Measurements from ENCODE around the gene LIMS2.

Gene LIMS2

DNA sequence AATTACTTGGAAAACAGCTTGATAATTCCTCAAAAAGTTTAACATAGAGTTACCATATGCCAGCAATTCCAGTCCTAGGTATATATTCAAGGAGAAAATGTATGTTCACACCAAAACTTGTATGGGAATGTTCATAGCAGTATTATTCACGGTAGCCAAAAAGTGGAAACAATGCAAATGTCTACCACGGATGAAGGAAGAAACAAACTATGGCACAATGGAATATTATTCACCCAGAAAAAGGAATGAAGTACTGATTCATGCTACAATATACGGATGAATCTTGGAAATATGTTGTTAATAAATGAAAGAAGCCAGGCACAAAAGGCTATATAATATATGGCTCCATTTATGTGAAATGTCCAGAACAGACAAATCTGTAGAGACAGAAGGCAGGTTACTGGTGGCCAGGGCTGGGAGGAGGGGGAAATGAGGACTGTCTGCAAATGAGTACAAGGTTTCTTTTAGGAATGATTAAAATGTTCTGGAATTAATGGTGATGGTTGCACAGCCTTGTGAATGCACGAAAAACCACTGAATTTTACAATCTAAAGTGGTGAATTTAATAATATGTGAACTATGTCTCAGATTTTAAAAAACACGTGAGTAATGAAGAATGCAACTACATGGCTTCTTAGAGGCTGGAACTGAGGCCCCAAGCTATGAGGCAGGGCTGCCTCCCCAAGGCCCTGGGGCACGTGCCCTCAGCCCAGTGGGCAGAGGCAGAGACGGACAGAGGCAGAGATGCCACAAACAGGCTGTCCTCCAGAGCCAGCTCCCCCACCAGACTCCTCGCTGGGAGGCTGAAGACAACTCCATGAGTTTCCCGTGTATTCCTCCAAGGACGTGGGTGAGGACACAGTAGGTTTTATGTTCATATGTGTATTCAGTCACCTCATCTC is 5.0 kb downstream of the LIMS2 start:
- no peak overlapping the region for H3K9ac ChIP-seq (ENCODE audit: low read length)
- DNase-seq, result no peak
- peaks cover 4% of the 10 kb centered on the region for H3K27me3 ChIP-seq (ENCODE audit: insufficient read depth, low read length)
- no peak overlapping the region for H3K4me2 ChIP-seq (ENCODE audit: low read length)
- no peak overlapping the region for H3K4me3 ChIP-seq (ENCODE audit: low read depth, low read length)
- H3K79me2 ChIP-seq (ENCODE audit: control insufficient read depth, insufficient read depth, low read length, poor library complexity), result peaks cover 3% of the 10 kb centered on the region
- no peak overlapping the region for H2BK120ac ChIP-seq (ENCODE audit: insufficient read depth, low read length, poor library complexity)
- H3K36me3 ChIP-seq (ENCODE audit: control insufficient read depth in 1 of 2, insufficient read depth in 2 of 2, low read length in 2 of 2), result no peaks in the 10 kb centered on the region
- H3K18ac ChIP-seq (ENCODE audit: low read length), result no peak overlapping the region
- no peak overlapping the region for H4K91ac ChIP-seq (ENCODE audit: low read depth, low read length)
- no peak overlapping the region for H3K27ac ChIP-seq (ENCODE audit: low read depth, low read length)
- H3K79me1 ChIP-seq (ENCODE audit: low read length), result peaks cover 5% of the 10 kb centered on the region
- H3K4ac ChIP-seq (ENCODE audit: low read depth, low read length), result no peak overlapping the region
- no peak overlapping the region for H4K8ac ChIP-seq (ENCODE audit: low read depth, low read length)
- no peak overlapping the region for H3K23ac ChIP-seq (ENCODE audit: low read length)
- no peak overlapping the region for H2AK5ac ChIP-seq (ENCODE audit: low read length)
- H3K9me3 ChIP-seq (ENCODE audit: insufficient read depth, low read depth, low read length), result peaks cover 2% of the 10 kb centered on the region
- H3K14ac ChIP-seq (ENCODE audit: low read length), result no peak overlapping the region
- WGBS (ENCODE audit: extremely low coverage, insufficient coverage, insufficient read length), result no CpG with 5 or more reads among the region's 10 CpGs
- H2BK5ac ChIP-seq (ENCODE audit: low read depth, low read length, poor library complexity), result no peak overlapping the region
- no peak overlapping the region for H2AFZ ChIP-seq (ENCODE audit: insufficient read depth, low read length, poor library complexity)
- H3K4me1 ChIP-seq (ENCODE audit: control insufficient read depth in 1 of 2, insufficient read depth in 2 of 2, low read length in 2 of 2), result peaks cover 5 to 8% of the 10 kb centered on the region in 2 experiments
- H2BK12ac ChIP-seq (ENCODE audit: low read length), result no peak overlapping the region
- H4K12ac ChIP-seq (ENCODE audit: low read depth, low read length), result no peak overlapping the region

DNA sequence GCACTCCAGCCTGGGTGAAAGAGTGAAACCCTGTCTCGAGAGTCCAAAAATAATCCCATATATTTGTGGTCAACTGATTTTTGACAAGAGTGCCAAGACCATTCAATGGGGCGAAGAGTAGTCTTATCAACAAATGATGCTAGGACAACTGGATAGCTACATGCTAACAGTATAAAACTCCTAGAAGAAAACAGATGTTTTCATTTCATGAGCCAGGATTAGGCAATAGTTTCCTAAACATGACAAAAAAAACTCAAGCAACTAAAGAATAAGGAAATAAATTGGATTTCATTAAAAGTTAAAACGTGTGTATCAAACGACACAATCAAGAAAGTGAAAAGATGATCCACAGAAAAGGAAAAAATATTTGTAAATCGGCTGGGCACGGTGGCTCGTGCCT is 6.3 kb downstream of the LIMS2 start:
- Histone ChIP-seq H2AFZ (ENCODE audit: insufficient read depth, low read length, poor library complexity) (no peak overlapping the region), H3K4me3 (ENCODE audit: low read depth, low read length) (no peak overlapping the region), H2BK120ac (ENCODE audit: insufficient read depth, low read length, poor library complexity) (no peak overlapping the region), H3K9me3 (ENCODE audit: insufficient read depth, low read depth, low read length) (peaks cover 4% of the 10 kb centered on the region), H3K4me1 (ENCODE audit: control insufficient read depth in 1 of 2, insufficient read depth in 2 of 2, low read length in 2 of 2) (peaks cover 0 to 9% of the 10 kb centered on the region in 2 experiments), H3K4me2 (ENCODE audit: low read length) (no peak overlapping the region), H3K9ac (ENCODE audit: low read length) (no peak overlapping the region), H3K79me1 (ENCODE audit: low read length) (peaks cover 2% of the 10 kb centered on the region), H3K27me3 (ENCODE audit: insufficient read depth, low read length) (peaks cover 5% of the 10 kb centered on the region), H3K23ac (ENCODE audit: low read length) (no peak overlapping the region), H4K12ac (ENCODE audit: low read depth, low read length) (no peak overlapping the region), H2BK5ac (ENCODE audit: low read depth, low read length, poor library complexity) (no peak overlapping the region), H3K18ac (ENCODE audit: low read length) (no peak overlapping the region), H2BK12ac (ENCODE audit: low read length) (no peak overlapping the region), H4K8ac (ENCODE audit: low read depth, low read length) (no peak overlapping the region), H2AK5ac (ENCODE audit: low read length) (no peak overlapping the region), H3K14ac (ENCODE audit: low read length) (no peak overlapping the region), H3K79me2 (ENCODE audit: control insufficient read depth, insufficient read depth, low read length, poor library complexity) (no peaks in the 10 kb centered on the region), H3K4ac (ENCODE audit: low read depth, low read length) (no peak overlapping the region), H3K27ac (ENCODE audit: low read depth, low read length) (no peak overlapping the region), H4K91ac (ENCODE audit: low read depth, low read length) (no peak overlapping the region), H3K36me3 (ENCODE audit: control insufficient read depth in 1 of 2, insufficient read depth in 2 of 2, low read length in 2 of 2) (no peaks in the 10 kb centered on the region)
- DNase-seq, result no peak
- no CpG with 5 or more reads among the region's 7 CpGs for WGBS (ENCODE audit: extremely low coverage, insufficient coverage, insufficient read length)

DNA sequence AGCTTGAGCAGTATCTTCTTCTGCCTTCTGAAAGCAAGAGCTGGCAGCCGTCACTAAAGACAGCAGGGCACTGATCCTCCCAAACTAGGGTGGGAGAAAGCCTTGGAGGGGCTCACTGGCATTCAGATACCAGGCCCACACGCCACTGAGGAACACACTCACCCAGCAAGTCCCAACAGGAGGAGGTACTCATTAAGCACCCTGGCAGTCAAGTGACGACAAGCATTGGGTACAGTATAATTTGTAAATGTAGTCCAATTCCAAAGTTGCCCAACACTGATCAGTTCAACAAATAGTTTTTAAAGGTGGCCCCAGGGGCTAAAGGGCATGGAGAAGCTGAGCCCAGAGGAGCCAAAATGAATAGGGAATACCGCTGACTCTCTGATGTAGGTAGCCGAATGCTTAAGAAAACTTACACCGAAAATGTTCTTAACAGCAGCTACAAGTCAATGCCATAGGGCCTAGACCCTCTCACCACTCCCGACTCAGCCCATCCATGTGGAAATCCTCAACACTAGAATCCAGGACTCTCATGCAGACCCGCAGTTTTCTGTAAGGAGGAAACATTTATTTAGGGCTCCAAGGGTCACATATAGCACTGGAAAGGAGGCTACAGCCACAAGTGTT is 9.9 kb downstream of the LIMS2 start:
- H2AFZ ChIP-seq (ENCODE audit: insufficient read depth, low read length, poor library complexity), result no peak overlapping the region
- no peak overlapping the region for H2AK5ac ChIP-seq (ENCODE audit: low read length)
- peaks cover 25 to 38% of the 10 kb centered on the region in 2 experiments for H3K4me1 ChIP-seq (ENCODE audit: control insufficient read depth in 1 of 2, insufficient read depth in 2 of 2, low read length in 2 of 2)
- H4K8ac ChIP-seq (ENCODE audit: low read depth, low read length), result no peak overlapping the region
- no peak overlapping the region for H3K27ac ChIP-seq (ENCODE audit: low read depth, low read length)
- WGBS (ENCODE audit: extremely low coverage, insufficient coverage, insufficient read length), result no CpG with 5 or more reads among the region's 8 CpGs
- no peak for DNase-seq
- H3K4me2 ChIP-seq (ENCODE audit: low read length), result no peak overlapping the region
- peaks cover 18% of the 10 kb centered on the region for H3K79me1 ChIP-seq (ENCODE audit: low read length)
- H2BK5ac ChIP-seq (ENCODE audit: low read depth, low read length, poor library complexity), result no peak overlapping the region
- H2BK12ac ChIP-seq (ENCODE audit: low read length), result no peak overlapping the region
- no peak overlapping the region for H3K4ac ChIP-seq (ENCODE audit: low read depth, low read length)
- H4K12ac ChIP-seq (ENCODE audit: low read depth, low read length), result no peak overlapping the region
- no peak overlapping the region for H4K91ac ChIP-seq (ENCODE audit: low read depth, low read length)
- no peaks in the 10 kb centered on the region for H3K36me3 ChIP-seq (ENCODE audit: control insufficient read depth in 1 of 2, insufficient read depth in 2 of 2, low read length in 2 of 2)
- no peak overlapping the region for H3K18ac ChIP-seq (ENCODE audit: low read length)
- peaks cover 4% of the 10 kb centered on the region for H3K79me2 ChIP-seq (ENCODE audit: control insufficient read depth, insufficient read depth, low read length, poor library complexity)
- no peak overlapping the region for H3K4me3 ChIP-seq (ENCODE audit: low read depth, low read length)
- peaks cover 5% of the 10 kb centered on the region for H3K27me3 ChIP-seq (ENCODE audit: insufficient read depth, low read length)
- H3K9ac ChIP-seq (ENCODE audit: low read length), result no peak overlapping the region
- H2BK120ac ChIP-seq (ENCODE audit: insufficient read depth, low read length, poor library complexity), result no peak overlapping the region
- no peak overlapping the region for H3K23ac ChIP-seq (ENCODE audit: low read length)
- no peak overlapping the region for H3K14ac ChIP-seq (ENCODE audit: low read length)
- peaks cover 2% of the 10 kb centered on the region for H3K9me3 ChIP-seq (ENCODE audit: insufficient read depth, low read depth, low read length)

DNA sequence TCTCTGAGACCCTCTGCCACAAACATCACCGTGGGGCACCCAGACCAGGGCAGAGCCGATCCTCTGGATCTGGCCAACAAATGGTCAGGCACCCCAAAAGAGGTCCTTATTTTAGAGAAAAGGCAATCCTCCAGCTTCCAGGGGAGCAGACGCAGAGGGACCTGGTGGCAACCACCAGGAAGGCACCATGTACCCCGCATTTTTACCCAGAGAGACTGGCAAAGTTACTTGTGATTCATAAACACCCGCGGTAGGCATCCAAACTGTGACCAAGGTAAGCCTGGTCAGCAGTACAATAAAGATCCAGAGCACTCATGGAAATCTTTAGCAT is 10.5 kb downstream of the LIMS2 start:
- Histone ChIP-seq H3K36me3 (ENCODE audit: control insufficient read depth in 1 of 2, insufficient read depth in 2 of 2, low read length in 2 of 2) (no peaks in the 10 kb centered on the region), H3K4me1 (ENCODE audit: control insufficient read depth in 1 of 2, insufficient read depth in 2 of 2, low read length in 2 of 2) (peaks cover 25 to 38% of the 10 kb centered on the region in 2 experiments), H3K18ac (ENCODE audit: low read length) (no peak overlapping the region), H3K4me3 (ENCODE audit: low read depth, low read length) (no peak overlapping the region), H3K23ac (ENCODE audit: low read length) (no peak overlapping the region), H2AK5ac (ENCODE audit: low read length) (no peak overlapping the region), H3K27me3 (ENCODE audit: insufficient read depth, low read length) (peaks cover 5% of the 10 kb centered on the region), H2AFZ (ENCODE audit: insufficient read depth, low read length, poor library complexity) (no peak overlapping the region), H4K8ac (ENCODE audit: low read depth, low read length) (no peak overlapping the region), H3K9me3 (ENCODE audit: insufficient read depth, low read depth, low read length) (peaks cover 5% of the 10 kb centered on the region), H4K91ac (ENCODE audit: low read depth, low read length) (peak overlapping the region; percentile 9), H2BK5ac (ENCODE audit: low read depth, low read length, poor library complexity) (no peak overlapping the region), H3K27ac (ENCODE audit: low read depth, low read length) (no peak overlapping the region), H3K14ac (ENCODE audit: low read length) (no peak overlapping the region), H2BK120ac (ENCODE audit: insufficient read depth, low read length, poor library complexity) (no peak overlapping the region), H2BK12ac (ENCODE audit: low read length) (no peak overlapping the region), H3K9ac (ENCODE audit: low read length) (no peak overlapping the region), H3K79me2 (ENCODE audit: control insufficient read depth, insufficient read depth, low read length, poor library complexity) (peaks cover 4% of the 10 kb centered on the region), H3K4ac (ENCODE audit: low read depth, low read length) (no peak overlapping the region), H3K4me2 (ENCODE audit: low read length) (peak overlapping the region; percentile 59), H3K79me1 (ENCODE audit: low read length) (peaks cover 18% of the 10 kb centered on the region), H4K12ac (ENCODE audit: low read depth, low read length) (no peak overlapping the region)
- no peak for DNase-seq
- WGBS (ENCODE audit: extremely low coverage, insufficient coverage, insufficient read length), result no CpG with 5 or more reads among the region's 6 CpGs

Measured in trophoblast cell (in vitro differentiated cells and primary cell).